GM19238 (cell line): Measurements from ENCODE around the gene METTL26.

ENCODE experiments used
- DNase-seq: peaks from one replicate; pipeline ENCODE4 v3.0.0; 2011; ENCODE audit warnings: low spot score; ENCODE audit not compliant: insufficient read length

Gene METTL26

DNA sequence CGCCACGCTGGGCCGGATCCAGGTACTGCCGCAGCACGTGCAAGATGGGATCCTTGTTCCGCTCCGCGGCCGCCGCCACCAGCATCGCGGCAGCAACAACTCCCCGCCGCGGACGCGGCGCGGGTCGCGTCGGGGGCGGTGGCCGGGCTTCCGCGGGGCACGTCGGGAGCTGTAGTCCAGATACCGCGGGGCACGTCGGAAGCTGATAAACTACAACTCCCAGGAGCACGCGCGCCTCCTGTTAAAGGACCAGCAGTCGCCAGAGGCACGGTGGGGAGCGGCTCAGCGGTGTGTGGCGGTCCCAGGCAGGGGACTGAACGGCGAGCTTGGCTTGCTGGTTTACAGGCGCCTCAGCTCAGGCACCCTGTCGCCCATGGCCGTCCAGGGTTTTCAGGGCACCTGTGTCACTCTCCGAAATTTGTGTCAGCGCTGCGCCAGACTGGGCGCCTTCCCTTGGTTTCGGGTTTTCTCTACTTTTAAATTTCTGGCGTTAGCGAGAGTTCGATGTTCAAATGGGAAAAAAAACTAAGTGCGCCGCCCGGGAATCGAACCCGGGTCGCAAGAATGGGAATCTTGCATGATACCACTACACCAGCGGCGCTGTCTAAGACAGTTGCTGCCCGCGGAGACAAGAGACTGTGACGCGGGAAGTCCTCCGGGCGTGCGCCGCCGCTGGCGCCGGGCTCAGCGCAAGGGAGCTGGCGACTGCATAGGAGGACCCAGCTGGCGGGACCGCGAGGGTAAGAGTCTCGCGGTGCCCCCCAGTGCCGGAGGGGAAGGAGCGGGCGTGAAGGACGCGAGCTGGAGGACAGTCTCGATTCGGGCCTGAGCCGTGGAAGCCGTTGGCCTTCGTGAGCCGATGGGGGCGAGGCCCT is at the start of gene METTL26:
TSS of gene METTL26 (minus strand) at position 100 of the 875 bp plus-strand sequence. CDS start at position 85, 15 bp downstream.
- peak; percentile 99 for DNase-seq

- DNase-seq: no peak
These were observed 49.0 kb upstream of the METTL26 start for GRCh38 chr16:684961-685696.

DNA sequence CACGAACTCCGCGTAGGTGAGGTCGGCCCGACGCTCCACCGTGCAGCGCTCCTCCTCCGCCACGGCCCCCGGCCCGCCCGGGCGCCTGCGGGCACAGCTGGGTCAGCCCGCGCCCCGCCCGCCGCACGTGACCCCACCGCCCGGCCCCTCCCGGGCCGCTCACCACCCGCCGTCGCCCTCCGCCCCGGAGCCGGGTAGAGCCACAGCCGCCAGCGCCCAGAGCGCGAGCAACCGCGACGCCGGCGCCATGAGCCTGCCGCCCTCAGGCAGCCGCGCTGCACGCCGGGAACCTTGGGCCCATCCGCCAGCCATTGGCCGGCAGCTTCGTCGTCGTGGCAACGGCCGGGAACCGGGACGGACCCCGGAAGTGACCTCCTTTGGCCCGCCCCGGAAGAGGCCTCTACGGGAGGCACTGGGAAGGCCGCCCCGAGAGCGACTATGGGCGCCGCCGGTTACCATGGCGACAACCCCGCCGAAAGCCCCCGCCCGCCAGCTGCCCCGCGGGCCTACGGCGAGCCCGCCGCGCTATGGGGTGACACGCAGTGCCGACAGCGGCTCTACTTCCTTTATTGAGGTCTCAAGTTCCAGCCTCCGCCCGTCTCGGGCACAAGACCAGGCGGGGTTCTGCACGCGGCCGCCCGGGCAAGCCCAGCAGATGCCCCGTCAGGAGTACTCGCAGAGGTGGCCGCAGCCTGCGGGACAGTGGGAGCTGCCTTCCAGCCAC is 48.1 kb upstream of the METTL26 start, which contains the start of gene JMJD8:
TSS of gene JMJD8 (minus strand) at position 264 of the 724 bp plus-strand sequence. CDS start at position 249, 15 bp downstream.
- DNase-seq: peak; percentile 100

DNA sequence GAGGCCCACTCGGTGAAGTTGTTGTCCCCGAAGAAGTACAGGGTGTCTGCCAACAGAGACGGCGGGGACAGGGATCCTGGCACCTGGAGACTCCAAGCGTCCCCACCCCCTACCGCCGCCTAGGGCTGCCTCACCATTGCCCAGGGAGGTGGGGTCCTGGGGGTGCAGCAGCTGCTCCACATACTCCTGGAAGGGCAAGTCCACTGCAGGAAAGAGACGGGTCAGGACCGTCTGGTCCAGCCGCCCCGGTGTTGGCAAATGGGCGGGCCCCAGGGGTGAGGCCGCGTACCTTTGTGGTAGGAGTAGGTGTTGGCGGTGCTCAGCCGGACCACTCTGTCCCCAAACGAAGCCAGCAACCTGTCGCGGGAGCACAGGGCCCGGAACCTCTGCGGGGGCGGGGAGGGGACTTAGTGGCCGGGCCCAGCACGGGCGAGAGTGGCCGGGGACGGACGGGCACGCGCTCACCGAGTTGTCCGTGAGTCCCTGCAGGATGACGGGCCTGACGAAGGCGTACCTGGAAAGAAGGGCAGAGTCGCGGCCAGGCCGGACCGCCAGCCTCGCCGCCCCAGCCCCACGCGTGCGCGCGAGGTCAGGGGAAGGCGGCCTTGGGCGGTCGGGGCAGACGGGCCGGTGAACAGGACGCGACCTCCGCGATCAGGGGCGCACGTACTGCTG is 47.4 kb upstream of the METTL26 start:
- no peak for DNase-seq

DNA sequence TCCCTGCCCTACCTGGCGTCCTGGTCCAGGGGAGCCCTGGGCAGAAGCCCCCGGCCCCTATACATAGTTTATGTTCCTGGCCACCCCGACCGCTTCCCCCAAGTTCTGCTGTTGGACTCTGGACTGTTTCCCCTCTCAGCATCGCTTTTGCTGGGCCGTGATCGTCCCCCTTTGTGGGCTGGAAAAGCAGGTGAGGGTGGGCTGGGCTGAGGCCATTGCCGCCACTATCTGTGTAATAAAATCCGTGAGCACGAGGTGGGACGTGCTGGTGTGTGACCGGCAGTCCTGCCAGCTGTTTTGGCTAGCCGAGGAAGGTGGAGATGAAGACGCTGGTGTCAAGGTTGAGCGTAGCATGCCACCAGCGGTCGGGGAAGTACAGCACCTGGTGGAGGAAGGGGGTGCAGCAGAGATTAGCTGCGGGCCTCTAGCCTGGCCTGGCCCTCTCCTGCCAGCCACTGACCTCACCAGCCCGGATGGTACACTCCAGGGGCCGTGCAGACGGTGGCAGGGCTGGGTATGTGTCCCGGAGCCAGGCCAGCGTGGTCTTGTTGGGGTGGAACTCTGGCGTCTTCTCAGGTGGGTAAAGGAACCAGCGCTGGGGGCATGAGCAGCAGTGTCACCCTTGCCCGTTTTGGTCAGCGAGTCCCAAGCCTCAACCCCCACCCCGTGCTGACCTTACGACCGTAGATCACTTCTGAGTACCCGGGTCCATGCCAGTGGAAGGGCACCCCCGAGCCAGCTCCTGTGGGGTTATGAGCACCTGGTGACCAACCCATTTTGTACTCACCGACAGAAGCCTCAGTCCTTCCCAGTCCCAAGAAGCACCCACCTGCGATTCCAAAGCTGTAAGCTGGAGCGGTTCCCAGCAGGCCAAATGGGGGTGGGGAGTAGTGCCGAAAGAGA is 46.6 kb upstream of the METTL26 start:
- DNase-seq: no peak

- no peak for DNase-seq
These were observed 45.8 kb upstream of the METTL26 start for GRCh38 chr16:681746-682427.

DNA sequence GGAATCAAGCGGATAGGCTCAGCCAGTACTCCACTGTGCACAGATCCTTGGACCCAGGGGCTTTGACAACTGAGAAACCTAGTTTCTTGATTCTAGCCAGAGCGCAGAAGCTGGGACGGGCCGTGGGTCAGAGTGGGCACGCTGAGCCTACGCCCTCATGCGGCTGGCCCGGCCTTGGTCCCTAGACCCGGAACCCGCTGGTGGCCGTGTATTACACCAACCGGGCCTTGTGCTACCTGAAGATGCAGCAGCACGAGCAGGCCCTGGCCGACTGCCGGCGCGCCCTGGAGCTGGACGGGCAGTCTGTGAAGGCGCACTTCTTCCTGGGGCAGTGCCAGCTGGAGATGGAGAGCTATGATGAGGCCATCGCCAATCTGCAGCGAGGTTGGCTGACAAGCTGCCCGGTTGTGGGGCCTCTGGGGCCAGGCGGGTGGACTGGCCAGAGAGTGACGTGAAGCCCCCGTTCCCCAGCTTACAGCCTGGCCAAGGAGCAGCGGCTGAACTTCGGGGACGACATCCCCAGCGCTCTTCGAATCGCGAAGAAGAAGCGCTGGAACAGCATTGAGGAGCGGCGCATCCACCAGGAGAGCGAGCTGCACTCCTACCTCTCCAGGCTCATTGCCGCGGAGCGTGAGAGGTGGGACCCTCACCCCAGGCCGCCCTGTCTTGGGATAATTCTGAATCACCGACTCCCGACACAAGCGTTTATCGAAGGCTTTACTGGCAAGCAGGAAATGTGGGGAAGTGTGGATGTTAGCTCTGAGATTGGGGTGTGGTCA is 45.1 kb upstream of the METTL26 start:
- DNase-seq: no peak

- no peak for DNase-seq
These were observed 44.5 kb upstream of the METTL26 start for GRCh38 chr16:680625-680945.

GRCh38 chr16:679814-680624 is 43.9 kb upstream of the METTL26 start, which contains the start of gene STUB1:
Gene STUB1 (plus strand): TSS chr16:680410. CDS start chr16:680526, 116 bp downstream.
- peak; percentile 89 for DNase-seq

GRCh38 chr16:678858-679813 is 43.0 kb upstream of the METTL26 start:
- DNase-seq: no peak

GRCh38 chr16:678209-678857 is 42.2 kb upstream of the METTL26 start:
- no peak for DNase-seq

- no peak for DNase-seq
These were observed 41.4 kb upstream of the METTL26 start for GRCh38 chr16:677316-678190.

- no peak for DNase-seq
These were observed 40.8 kb upstream of the METTL26 start for GRCh38 chr16:676913-677312.

DNA sequence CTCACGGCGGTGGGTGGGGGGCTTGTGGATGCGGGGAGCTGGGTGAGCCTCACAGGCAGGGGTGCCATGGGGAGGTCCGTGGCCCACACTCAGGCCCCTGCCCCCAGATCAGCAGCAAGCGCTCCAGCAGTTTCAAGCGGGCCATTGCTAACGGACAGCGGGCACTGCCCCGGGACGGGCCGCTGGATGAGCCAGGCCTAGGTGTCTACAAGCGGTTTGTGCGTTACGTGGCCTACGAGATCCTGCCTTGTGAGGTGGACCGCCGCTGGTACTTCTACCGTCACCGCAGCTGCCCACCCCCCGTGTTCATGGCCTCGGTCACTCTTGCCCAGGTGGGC is 40.4 kb upstream of the METTL26 start:
- no peak for DNase-seq

DNA sequence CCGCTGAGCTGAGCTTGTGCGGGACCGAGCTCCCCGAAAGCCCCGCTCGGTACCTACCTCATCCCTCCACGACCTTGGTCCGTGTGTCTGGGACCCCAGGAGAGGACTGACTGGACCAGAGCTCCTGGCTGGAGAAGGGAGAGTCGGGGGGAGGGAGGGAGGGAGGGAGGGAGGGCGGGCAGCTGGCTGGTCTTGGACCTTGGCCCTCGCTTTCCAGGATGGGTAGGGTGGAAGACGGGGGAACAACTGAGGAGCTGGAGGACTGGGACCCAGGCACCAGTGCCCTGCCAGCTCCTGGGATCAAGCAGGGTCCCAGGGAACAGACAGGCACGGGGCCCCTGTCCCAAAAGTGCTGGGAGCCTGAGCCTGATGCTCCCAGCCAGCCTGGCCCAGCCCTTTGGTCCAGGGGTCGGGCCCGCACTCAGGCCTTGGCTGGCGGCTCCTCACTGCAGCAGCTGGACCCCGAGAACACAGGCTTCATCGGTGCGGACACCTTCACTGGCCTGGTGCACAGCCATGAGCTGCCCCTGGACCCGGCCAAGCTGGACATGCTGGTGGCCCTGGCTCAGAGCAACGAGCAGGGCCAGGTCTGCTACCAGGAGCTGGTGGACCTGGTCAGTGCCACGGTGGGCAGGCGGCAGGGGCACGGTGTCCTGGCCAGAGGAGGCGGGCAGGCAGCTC is 39.9 kb upstream of the METTL26 start:
- no peak for DNase-seq
